Activated T-cell treated with anti-CD3 and anti-CD28 coated beads, Interleukin-2, amount 50 U/mL, for 72 hours (primary cell): ENCODE data around the gene GAREM1. TPM values are rescaled to one million over a fixed set of nuclear protein-coding genes. Genes with fewer than 3 reads are reported as not detected.
"Not testable (repeated sequence)": the region's sequence is repeated elsewhere in the genome, so short reads cannot be mapped to it uniquely, and the experiment has no call there.

Source experiments
- ATAC-seq, 2 donors: fragments of 150-1000 bp; cut with Tn5 transposase; replicated peaks in 1 of 2; 2 replicates each; pipeline ENCODE4 v1.10.0; 2021; ENCODE audit warnings: moderate library complexity in 2 of 2, mild to moderate bottlenecking in 1 of 2
- DNase-seq, 2 donors: peaks; one replicate each; pipeline ENCODE4 v3.0.0; 2021 to 2022; ENCODE audit warnings: mixed read lengths in 1 of 2
- H3K27ac Mint-ChIP-seq: one replicate; pipeline ENCODE4 v1.8.0; 2022; ENCODE audit warnings: mild to moderate bottlenecking, moderate library complexity, mixed read lengths
- H3K27me3 Mint-ChIP-seq: one replicate; pipeline ENCODE4 v1.8.0; 2022; ENCODE audit warnings: low read depth, mixed read lengths
- H3K36me3 Mint-ChIP-seq, 2 donors: one replicate each; pipeline ENCODE4 v1.8.0; 2022; ENCODE audit warnings: mixed read lengths in 2 of 2, mild to moderate bottlenecking in 1 of 2; ENCODE audit not compliant: insufficient read depth in 2 of 2
- H3K4me1 Mint-ChIP-seq: one replicate; pipeline ENCODE4 v1.8.0; 2022; ENCODE audit warnings: low read depth, mixed read lengths
- H3K4me3 Mint-ChIP-seq, 2 donors: one replicate each; pipeline ENCODE4 v1.8.0; 2022; ENCODE audit warnings: mild to moderate bottlenecking in 2 of 2, mixed read lengths in 2 of 2, moderate library complexity in 2 of 2
- H3K9me3 Mint-ChIP-seq, 2 donors: one replicate each; pipeline ENCODE4 v1.8.0; 2022; ENCODE audit warnings: mixed read lengths in 2 of 2
- total RNA-seq, 2 donors: library from RNA; stranded (reverse); gene quantifications; one replicate each; pipeline ENCODE4 v1.2.3, GENCODE V29; 2022

The GAREM1 gene
- total RNA-seq: under 1 TPM; 0.19 to 0.39 TPM

- Mint-ChIP-seq H3K4me1 (peaks cover 18% of the 10 kb centered on the region), H3K27ac (peak within 1 kb of the TSS; percentile 16), H3K9me3 (no peaks in the 10 kb centered on the region), H3K36me3 (no peaks in the 10 kb centered on the region), H3K4me3 (peak within 1 kb of the TSS; percentile 79 to 80), H3K27me3 (peaks cover 62% of the 10 kb centered on the region)
- DNase-seq (peak; percentile 82 to 88), ATAC-seq (peak; percentile 92)
Observed at GRCh38 chr18:32470714-32471633, at the start of gene GAREM1. TSS of gene GAREM1 (minus strand) at chr18:32470882. CDS start at chr18:32470428, 454 bp downstream.

- Mint-ChIP-seq H3K36me3 (peaks cover 0 to 2% of the 10 kb centered on the region in 2 donors), H3K4me3 (peak overlapping the region; percentile 0 to 38), H3K4me1 (peaks cover 18% of the 10 kb centered on the region), H3K9me3 (no peaks in the 10 kb centered on the region), H3K27me3 (peaks cover 26% of the 10 kb centered on the region), H3K27ac (peak overlapping the region; percentile 0)
- peak in 1 of 2 donors; percentile 9 for DNase-seq
- peak; percentile 87 to 88 for ATAC-seq
Observed at GRCh38 chr18:32511147-32511546, 40.5 kb upstream of the GAREM1 start.

GRCh38 chr18:32509111-32509510 is 38.4 kb upstream of the GAREM1 start:
- Mint-ChIP-seq H3K9me3 (no peaks in the 10 kb centered on the region), H3K27me3 (peaks cover 17% of the 10 kb centered on the region), H3K27ac (no peak overlapping the region), H3K4me3 (no peak overlapping the region), H3K4me1 (peaks cover 18% of the 10 kb centered on the region), H3K36me3 (peaks cover 0 to 2% of the 10 kb centered on the region in 2 donors)
- no peak for ATAC-seq
- no peak for DNase-seq

- H3K27ac Mint-ChIP-seq: no peak overlapping the region
- peaks cover 18% of the 10 kb centered on the region for H3K4me1 Mint-ChIP-seq
- DNase-seq (no peak), ATAC-seq (peak; percentile 42 to 52)
- peaks cover 0 to 2% of the 10 kb centered on the region in 2 donors for H3K36me3 Mint-ChIP-seq
- peak overlapping the region in 1 of 2 donors; percentile 47 for H3K4me3 Mint-ChIP-seq
- no peaks in the 10 kb centered on the region for H3K9me3 Mint-ChIP-seq
- peaks cover 16% of the 10 kb centered on the region for H3K27me3 Mint-ChIP-seq
Observed at GRCh38 chr18:32507093-32507492, 36.4 kb upstream of the GAREM1 start.

GRCh38 chr18:32502014-32502413 is 31.3 kb upstream of the GAREM1 start:
- Mint-ChIP-seq H3K27ac (no peak overlapping the region), H3K36me3 (no peaks in the 10 kb centered on the region), H3K4me3 (no peak overlapping the region), H3K9me3 (peaks cover 0 to 6% of the 10 kb centered on the region in 2 donors), H3K27me3 (peaks cover 48% of the 10 kb centered on the region), H3K4me1 (peaks cover 1% of the 10 kb centered on the region)
- no peak for DNase-seq
- ATAC-seq: no peak

- DNase-seq, H3K27ac Mint-ChIP-seq, H3K9me3 Mint-ChIP-seq, H3K4me1 Mint-ChIP-seq, H3K36me3 Mint-ChIP-seq, ATAC-seq, H3K4me3 Mint-ChIP-seq: not testable (repeated sequence)
- H3K27me3 Mint-ChIP-seq: peaks cover 51% of the 10 kb centered on the region
Observed at GRCh38 chr18:32501242-32501641, 30.6 kb upstream of the GAREM1 start.

GRCh38 chr18:32483002-32483401 is 12.3 kb upstream of the GAREM1 start:
- Mint-ChIP-seq H3K27ac (no peak overlapping the region), H3K4me3 (no peak overlapping the region), H3K27me3 (peaks cover 39% of the 10 kb centered on the region), H3K9me3 (no peaks in the 10 kb centered on the region), H3K36me3 (no peaks in the 10 kb centered on the region), H3K4me1 (no peaks in the 10 kb centered on the region)
- ATAC-seq (no peak), DNase-seq (no peak)

- Mint-ChIP-seq H3K4me1 (no peaks in the 10 kb centered on the region), H3K27me3 (peaks cover 37% of the 10 kb centered on the region), H3K27ac (no peak overlapping the region), H3K9me3 (no peaks in the 10 kb centered on the region), H3K4me3 (no peak overlapping the region), H3K36me3 (no peaks in the 10 kb centered on the region)
- no peak for ATAC-seq
- DNase-seq: no peak
Observed at GRCh38 chr18:32482117-32482516, 11.4 kb upstream of the GAREM1 start.

- no peak overlapping the region for H3K4me3 Mint-ChIP-seq
- no peaks in the 10 kb centered on the region for H3K4me1 Mint-ChIP-seq
- DNase-seq (no peak), ATAC-seq (no peak)
- H3K36me3 Mint-ChIP-seq: no peaks in the 10 kb centered on the region
- no peak overlapping the region for H3K27ac Mint-ChIP-seq
- H3K27me3 Mint-ChIP-seq: peaks cover 28% of the 10 kb centered on the region
- no peaks in the 10 kb centered on the region for H3K9me3 Mint-ChIP-seq
Observed at GRCh38 chr18:32480581-32480980, 9.9 kb upstream of the GAREM1 start.

GRCh38 chr18:32478807-32479206 is 8.1 kb upstream of the GAREM1 start:
- DNase-seq (no peak), ATAC-seq (no peak)
- no peaks in the 10 kb centered on the region for H3K4me1 Mint-ChIP-seq
- H3K36me3 Mint-ChIP-seq: no peaks in the 10 kb centered on the region
- H3K9me3 Mint-ChIP-seq: no peaks in the 10 kb centered on the region
- no peak overlapping the region for H3K27ac Mint-ChIP-seq
- no peak overlapping the region for H3K4me3 Mint-ChIP-seq
- peaks cover 22% of the 10 kb centered on the region for H3K27me3 Mint-ChIP-seq

GRCh38 chr18:32478317-32478716 is 7.6 kb upstream of the GAREM1 start:
- no peak overlapping the region for H3K4me3 Mint-ChIP-seq
- H3K27me3 Mint-ChIP-seq: peaks cover 22% of the 10 kb centered on the region
- no peaks in the 10 kb centered on the region for H3K9me3 Mint-ChIP-seq
- no peak overlapping the region for H3K27ac Mint-ChIP-seq
- H3K36me3 Mint-ChIP-seq: no peaks in the 10 kb centered on the region
- DNase-seq: no peak
- no peaks in the 10 kb centered on the region for H3K4me1 Mint-ChIP-seq
- ATAC-seq: no peak

- H3K27me3 Mint-ChIP-seq: peaks cover 38% of the 10 kb centered on the region
- ATAC-seq (no peak), DNase-seq (no peak)
- no peaks in the 10 kb centered on the region for H3K36me3 Mint-ChIP-seq
- H3K27ac Mint-ChIP-seq: no peak overlapping the region
- no peak overlapping the region for H3K4me3 Mint-ChIP-seq
- H3K9me3 Mint-ChIP-seq: no peaks in the 10 kb centered on the region
- H3K4me1 Mint-ChIP-seq: no peaks in the 10 kb centered on the region
Observed at GRCh38 chr18:32476106-32476505, 5.4 kb upstream of the GAREM1 start.

GRCh38 chr18:32475069-32475468 is 4.4 kb upstream of the GAREM1 start:
- H3K27me3 Mint-ChIP-seq: peaks cover 38% of the 10 kb centered on the region
- H3K4me3 Mint-ChIP-seq, H3K4me1 Mint-ChIP-seq, DNase-seq, H3K27ac Mint-ChIP-seq, ATAC-seq, H3K9me3 Mint-ChIP-seq, H3K36me3 Mint-ChIP-seq: not testable (repeated sequence)
